CD4-positive, alpha-beta T cell (primary cell): ENCODE data around the gene SPSB4. TPM values are rescaled to one million over a fixed set of nuclear protein-coding genes. Genes with fewer than 3 reads are reported as not detected.

Experiments used
- ATAC-seq: fragments of 200-7000 bp; cut with Tn5 transposase; one replicate; pipeline ENCODE4 v1.10.0; 2022; ENCODE audit warnings: mild to moderate bottlenecking; ENCODE audit not compliant: poor library complexity
- CTCF ChIA-PET: fragments of 350-600 bp; sonication (Branson Sonifier 250); formaldehyde crosslinking; loops from one replicate; lab custom pipeline; 2021; ENCODE audit warnings: antibody characterized with exemption, inconsistent platforms; lab: Charles Lee
- POLR2A ChIA-PET: fragments of 350-600 bp; sonication (Branson Sonifier 250); formaldehyde crosslinking; loops from one replicate; lab custom pipeline; 2021; ENCODE audit warnings: antibody characterized with exemption, inconsistent platforms; lab: Charles Lee
- DNase-seq, 14 experiments: peaks; one replicate each; pipeline ENCODE4 v3.0.0-alpha.2; 2013 to 2020; ENCODE audit warnings: mixed read lengths in 2 of 14
- H3K27ac ChIP-seq, 2 donors: one replicate each; pipeline versions ENCODE4 v1.5.1 to v1.7.0; 2013; ENCODE audit warnings: low read length in 2 of 2, low read depth in 1 of 2, mild to moderate bottlenecking in 1 of 2
- H3K27me3 ChIP-seq, 2 experiments: 1 replicate in 1 of 2; 2 replicates in 1 of 2; pipeline versions ENCODE4 v1.6.1 to v1.7.0; 2013; ENCODE audit warnings: low read length in 2 of 2, control low read depth in 1 of 2, mild to moderate bottlenecking in 1 of 2, moderate library complexity in 1 of 2; ENCODE audit not compliant: insufficient read depth in 2 of 2, control insufficient read depth in 1 of 2
- H3K36me3 ChIP-seq: one replicate; pipeline ENCODE4 v1.6.1; 2013; ENCODE audit warnings: low read length, control low read depth; ENCODE audit not compliant: insufficient read depth
- H3K4me1 ChIP-seq: one replicate; pipeline ENCODE4 v1.6.1; 2013; ENCODE audit warnings: low read length, control low read depth; ENCODE audit not compliant: insufficient read depth
- H3K4me3 ChIP-seq: one replicate; pipeline ENCODE4 v1.5.1; 2013; ENCODE audit warnings: mild to moderate bottlenecking, low read length, moderate library complexity
- H3K9me3 ChIP-seq, 2 experiments: 1 replicate in 1 of 2; 2 replicates in 1 of 2; pipeline versions ENCODE4 v1.6.1 to v1.7.0; 2013; ENCODE audit warnings: low read length in 2 of 2, mild to moderate bottlenecking in 2 of 2, control low read depth in 1 of 2, moderate library complexity in 1 of 2; ENCODE audit not compliant: control insufficient read depth in 1 of 2, insufficient read depth in 1 of 2
- H3K27ac Mint-ChIP-seq: one replicate; pipeline ENCODE4 v1.8.0; 2020; ENCODE audit warnings: mixed read lengths
- H3K27me3 Mint-ChIP-seq: one replicate; pipeline ENCODE4 v1.8.0; 2021; ENCODE audit warnings: mixed read lengths
- H3K36me3 Mint-ChIP-seq: one replicate; pipeline ENCODE4 v1.8.0; 2021; ENCODE audit warnings: low read depth, mixed read lengths
- H3K4me1 Mint-ChIP-seq: one replicate; pipeline ENCODE4 v1.8.0; 2021; ENCODE audit warnings: low read depth, mixed read lengths
- H3K4me3 Mint-ChIP-seq: one replicate; pipeline ENCODE4 v1.8.0; 2020; ENCODE audit warnings: mild to moderate bottlenecking, mixed read lengths
- H3K9me3 Mint-ChIP-seq: one replicate; pipeline ENCODE4 v1.8.0; 2020; ENCODE audit warnings: mixed read lengths
- CTCF ChIP-seq: fragments of 200-600 bp; IDR thresholded peaks from one replicate; pipeline ENCODE4 v1.8.0; 2022; ENCODE audit warnings: antibody characterized with exemption, mild to moderate bottlenecking
- intact Hi-C, 2 experiments: fragments of 100-400 bp; cut with DNase I in 1 of 2; cut with micrococcal nuclease in 1 of 2; formaldehyde crosslinking; loops; one replicate each; pipeline versions ENCODE4 v1.15.1 to v1.9.0; 2023 to 2025; cut with DNase I, micrococcal nuclease
- total RNA-seq, 174 experiments: library from RNA in 2 of 174; stranded (reverse) in 2 of 174; gene quantifications; one replicate each; pipeline ENCODE4 v1.2.3 and lab custom pipeline; 2021 to 2026

SPSB4 gene
- total RNA-seq, 2 experiments from 2014 or later = not detected

DNA sequence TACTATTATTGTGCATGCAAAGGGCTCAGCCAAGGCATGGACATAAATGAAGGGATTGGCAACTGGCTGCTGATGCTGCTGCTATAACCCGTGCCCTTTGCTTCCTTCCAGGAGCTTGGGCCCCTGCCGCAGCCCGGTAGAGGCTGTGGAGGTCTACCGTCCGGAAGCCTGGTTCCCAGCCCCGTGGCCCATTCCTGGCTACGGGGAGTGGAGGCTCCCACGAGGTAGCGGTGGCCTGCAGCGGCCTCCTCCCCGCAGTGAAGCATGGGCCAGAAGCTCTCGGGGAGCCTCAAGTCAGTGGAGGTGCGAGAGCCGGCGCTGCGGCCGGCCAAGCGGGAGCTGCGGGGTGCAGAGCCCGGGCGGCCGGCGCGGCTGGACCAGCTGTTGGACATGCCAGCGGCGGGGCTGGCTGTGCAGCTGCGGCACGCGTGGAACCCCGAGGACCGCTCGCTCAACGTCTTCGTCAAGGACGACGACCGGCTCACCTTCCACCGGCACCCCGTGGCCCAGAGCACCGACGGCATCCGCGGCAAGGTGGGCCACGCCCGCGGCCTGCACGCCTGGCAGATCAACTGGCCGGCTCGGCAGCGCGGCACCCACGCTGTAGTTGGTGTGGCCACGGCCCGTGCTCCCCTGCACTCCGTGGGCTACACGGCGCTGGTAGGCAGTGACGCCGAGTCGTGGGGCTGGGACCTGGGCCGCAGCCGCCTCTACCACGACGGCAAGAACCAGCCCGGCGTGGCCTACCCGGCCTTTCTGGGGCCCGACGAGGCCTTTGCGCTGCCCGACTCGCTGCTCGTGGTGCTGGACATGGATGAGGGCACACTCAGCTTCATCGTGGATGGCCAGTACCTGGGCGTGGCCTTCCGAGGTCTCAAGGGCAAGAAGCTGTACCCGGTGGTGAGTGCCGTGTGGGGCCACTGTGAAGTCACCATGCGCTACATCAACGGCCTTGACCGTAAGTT, 15.0 kb downstream of the SPSB4 start:
- DNase-seq (no peak), ATAC-seq (no peak)
- Mint-ChIP-seq H3K36me3 (no peaks in the 10 kb centered on the region), H3K27me3 (no peaks in the 10 kb centered on the region), H3K4me3 (no peak overlapping the region), H3K27ac (no peak overlapping the region), H3K4me1 (no peaks in the 10 kb centered on the region), H3K9me3 (peaks cover 4% of the 10 kb centered on the region)
- ChIA-PET CTCF (no interaction called here), POLR2A (no interaction called here)
- TF ChIP-seq CTCF = no peak
- Histone ChIP-seq H3K4me1 (no peaks in the 10 kb centered on the region), H3K27me3 (no peaks in the 10 kb centered on the region), H3K4me3 (no peak overlapping the region), H3K9me3 (peaks cover 0 to 11% of the 10 kb centered on the region in 2 experiments), H3K36me3 (no peaks in the 10 kb centered on the region), H3K27ac (no peak overlapping the region)
- intact Hi-C loops = no loop called here

DNA sequence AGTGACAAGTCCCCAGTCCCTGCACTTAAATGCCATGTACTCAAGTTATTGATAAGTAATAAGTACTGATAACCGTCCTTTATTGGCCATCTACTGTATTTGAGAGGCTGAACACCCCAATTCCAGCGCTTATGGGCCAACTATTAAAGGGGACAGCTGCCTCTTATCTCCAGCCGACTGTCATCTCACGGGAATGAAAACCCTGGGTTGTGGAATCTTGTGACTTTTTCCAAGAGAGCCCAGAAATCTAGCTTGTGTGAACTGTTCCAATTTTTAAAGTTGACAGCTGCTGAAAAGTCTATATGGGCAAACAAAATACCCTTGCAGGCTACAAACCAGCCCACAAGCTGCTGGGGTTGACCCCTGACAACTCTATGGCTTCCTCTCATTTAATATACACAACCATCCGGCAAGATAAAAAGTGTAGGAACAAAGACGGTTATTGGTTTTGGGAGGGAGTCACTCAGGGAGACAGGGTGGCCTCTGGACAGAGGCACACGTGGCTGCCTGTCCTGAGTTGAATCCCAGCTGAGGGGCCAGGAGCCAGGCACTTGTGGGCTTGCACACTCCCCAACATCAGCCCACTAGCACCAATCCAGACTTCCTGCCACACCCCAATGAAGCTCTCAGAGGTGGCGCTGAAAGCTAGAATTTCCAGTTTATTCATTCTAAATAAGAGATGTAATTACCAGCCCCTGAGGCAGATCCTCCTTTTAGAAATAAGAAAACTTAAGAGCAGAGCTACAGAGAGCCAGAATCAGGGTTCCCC, 16.2 kb downstream of the SPSB4 start:
- Histone ChIP-seq H3K9me3 (peaks cover 0 to 11% of the 10 kb centered on the region in 2 experiments), H3K27me3 (no peaks in the 10 kb centered on the region), H3K27ac (no peak overlapping the region), H3K36me3 (no peaks in the 10 kb centered on the region), H3K4me1 (no peaks in the 10 kb centered on the region), H3K4me3 (no peak overlapping the region)
- no peak for DNase-seq
- no peaks in the 10 kb centered on the region for H3K4me1 Mint-ChIP-seq
- intact Hi-C loops = no loop called here
- no peaks in the 10 kb centered on the region for H3K36me3 Mint-ChIP-seq
- TF ChIP-seq CTCF = no peak
- ChIA-PET POLR2A (no interaction called here), CTCF (no interaction called here)
- peaks cover 4% of the 10 kb centered on the region for H3K9me3 Mint-ChIP-seq
- H3K27me3 Mint-ChIP-seq = no peaks in the 10 kb centered on the region
- no peak overlapping the region for H3K4me3 Mint-ChIP-seq
- no peak for ATAC-seq
- no peak overlapping the region for H3K27ac Mint-ChIP-seq

- H3K4me1 Mint-ChIP-seq = no peaks in the 10 kb centered on the region
- no peak for TF ChIP-seq CTCF
Measured at GRCh38 chr3:141070229-141070628, 19.1 kb downstream of the SPSB4 start.

More at GRCh38 chr3:141070229-141070628, 19.1 kb downstream of the SPSB4 start:
- H3K4me3 ChIP-seq = no peak overlapping the region
- no peaks in the 10 kb centered on the region for H3K4me1 ChIP-seq
- DNase-seq (no peak), ATAC-seq (no peak)
- Mint-ChIP-seq H3K9me3 (no peaks in the 10 kb centered on the region), H3K27me3 (no peaks in the 10 kb centered on the region), H3K36me3 (no peaks in the 10 kb centered on the region), H3K4me3 (no peak overlapping the region), H3K27ac (no peak overlapping the region)
- no peak overlapping the region for H3K27ac ChIP-seq
- no peaks in the 10 kb centered on the region for H3K27me3 ChIP-seq
- ChIA-PET POLR2A (no interaction called here), CTCF (no interaction called here)
- intact Hi-C loops = no loop called here
- no peaks in the 10 kb centered on the region for H3K36me3 ChIP-seq
- peaks cover 0 to 8% of the 10 kb centered on the region in 2 experiments for H3K9me3 ChIP-seq
